ENCODE results near the gene SULT1C3.

SULT1C3 gene

DNA sequence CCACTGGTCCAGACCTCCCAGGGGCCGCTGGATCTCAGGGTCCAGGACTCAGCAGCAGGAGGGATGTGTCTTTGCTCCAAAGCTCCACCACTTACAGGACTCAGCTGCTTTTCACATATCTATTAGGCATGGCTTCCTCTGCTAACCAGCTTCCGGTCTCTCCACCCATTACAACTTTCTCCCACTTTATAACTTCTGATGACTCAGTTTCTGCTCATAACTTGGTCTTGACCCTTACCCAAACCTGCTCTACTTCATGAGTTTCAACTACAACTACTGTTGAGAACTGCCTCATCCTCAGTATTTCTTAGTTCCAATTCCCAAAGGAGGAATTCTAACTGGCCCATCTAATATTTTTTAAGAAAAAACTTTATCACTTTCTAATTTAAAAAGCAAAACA, 66.1 kb downstream of the SULT1C3 start:
- H3K27ac Mint-ChIP-seq, result no peak overlapping the region
- peaks cover 2% of the 10 kb centered on the region for H3K9me3 Mint-ChIP-seq
- no peak overlapping the region for H3K4me3 Mint-ChIP-seq
- H3K36me3 Mint-ChIP-seq (ENCODE audit: low read depth), result peaks cover 34% of the 10 kb centered on the region
- no peaks in the 10 kb centered on the region for H3K4me1 Mint-ChIP-seq
- H3K27me3 Mint-ChIP-seq (ENCODE audit: low read depth), result no peaks in the 10 kb centered on the region
- TF ChIP-seq, protein P1, sequence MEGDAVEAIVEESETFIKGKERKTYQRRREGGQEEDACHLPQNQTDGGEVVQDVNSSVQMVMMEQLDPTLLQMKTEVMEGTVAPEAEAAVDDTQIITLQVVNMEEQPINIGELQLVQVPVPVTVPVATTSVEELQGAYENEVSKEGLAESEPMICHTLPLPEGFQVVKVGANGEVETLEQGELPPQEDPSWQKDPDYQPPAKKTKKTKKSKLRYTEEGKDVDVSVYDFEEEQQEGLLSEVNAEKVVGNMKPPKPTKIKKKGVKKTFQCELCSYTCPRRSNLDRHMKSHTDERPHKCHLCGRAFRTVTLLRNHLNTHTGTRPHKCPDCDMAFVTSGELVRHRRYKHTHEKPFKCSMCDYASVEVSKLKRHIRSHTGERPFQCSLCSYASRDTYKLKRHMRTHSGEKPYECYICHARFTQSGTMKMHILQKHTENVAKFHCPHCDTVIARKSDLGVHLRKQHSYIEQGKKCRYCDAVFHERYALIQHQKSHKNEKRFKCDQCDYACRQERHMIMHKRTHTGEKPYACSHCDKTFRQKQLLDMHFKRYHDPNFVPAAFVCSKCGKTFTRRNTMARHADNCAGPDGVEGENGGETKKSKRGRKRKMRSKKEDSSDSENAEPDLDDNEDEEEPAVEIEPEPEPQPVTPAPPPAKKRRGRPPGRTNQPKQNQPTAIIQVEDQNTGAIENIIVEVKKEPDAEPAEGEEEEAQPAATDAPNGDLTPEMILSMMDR (IDR thresholded peaks at IDR 0.05; ENCODE audit: unreplicated experiment in 3 of 3), result no peak

DNA sequence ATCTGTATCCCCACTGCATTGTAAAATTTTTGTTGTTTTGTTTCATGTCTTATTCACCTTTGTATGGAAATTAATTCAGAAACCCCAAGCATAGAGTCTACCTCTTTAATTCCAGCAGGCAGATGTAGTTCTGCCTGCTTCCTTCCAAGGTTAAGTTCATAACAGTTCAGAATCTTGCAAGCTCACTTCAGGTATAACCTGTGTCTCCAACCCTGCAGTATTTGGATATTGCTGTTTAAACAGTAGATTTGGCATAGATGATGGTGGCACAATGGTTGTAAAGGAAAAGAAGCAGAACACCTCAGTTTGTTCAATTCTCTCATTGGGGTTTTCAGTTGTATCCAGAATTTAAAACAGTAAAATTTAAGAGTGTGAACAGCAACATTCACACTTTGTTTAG, 70.1 kb downstream of the SULT1C3 start:
- TF ChIP-seq, protein P1 (IDR thresholded peaks at IDR 0.05; ENCODE audit: unreplicated experiment in 3 of 3), result no peak
- H3K27me3 Mint-ChIP-seq (ENCODE audit: low read depth), result no peaks in the 10 kb centered on the region
- no peak overlapping the region for H3K27ac Mint-ChIP-seq
- H3K4me1 Mint-ChIP-seq, result peaks cover 9% of the 10 kb centered on the region
- no peak overlapping the region for H3K4me3 Mint-ChIP-seq
- H3K36me3 Mint-ChIP-seq (ENCODE audit: low read depth), result peaks cover 23% of the 10 kb centered on the region
- H3K9me3 Mint-ChIP-seq, result peaks cover 5% of the 10 kb centered on the region
